ENCODE data around the gene CDV3.

CDV3 gene

DNA sequence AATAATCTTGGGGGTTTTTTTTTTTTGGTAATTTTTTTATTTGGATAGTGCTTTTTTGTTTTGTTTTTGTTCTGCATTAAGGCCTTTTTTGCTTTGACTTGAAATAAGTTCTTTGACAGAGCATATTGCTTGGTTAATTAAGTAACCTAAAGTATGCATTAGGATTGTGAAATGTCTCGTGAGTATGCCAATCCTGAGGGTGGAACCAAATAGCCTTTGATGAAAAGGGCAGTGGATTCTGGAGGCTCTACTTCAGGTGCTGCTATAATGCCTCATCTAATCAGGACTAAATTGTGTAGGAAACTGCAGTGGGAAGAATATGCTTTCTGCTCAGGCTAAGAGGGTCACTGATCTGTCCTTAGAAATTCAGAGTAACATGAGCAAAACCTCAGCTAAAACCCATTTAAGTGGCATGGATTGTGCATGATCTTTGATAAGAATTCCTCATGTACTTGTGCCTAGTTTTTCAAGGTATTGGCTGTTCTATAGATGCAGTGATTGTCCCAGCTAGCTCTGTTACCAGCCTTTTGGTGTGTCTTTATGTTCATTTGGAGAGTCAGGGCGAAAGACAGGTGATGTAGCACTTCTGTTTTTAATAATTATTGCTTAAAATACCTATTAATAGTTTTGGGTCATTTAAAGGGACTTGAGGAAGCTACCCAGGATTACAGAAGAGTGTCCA is 15.4 kb downstream of the CDV3 start:
- Histone ChIP-seq H3K9ac (no peak overlapping the region), H3K4me3 (ENCODE audit: low read depth, low read length) (no peak overlapping the region), H3K4me1 (peaks cover 18% of the 10 kb centered on the region), H3K36me3 (ENCODE audit: control insufficient read depth, insufficient read depth, low read length) (no peaks in the 10 kb centered on the region), H3K27ac (peak overlapping the region; percentile 17), H2AFZ (no peak overlapping the region), H3K79me2 (no peaks in the 10 kb centered on the region), H3K27me3 (ENCODE audit: control insufficient read depth, insufficient read depth, low read length) (no peaks in the 10 kb centered on the region), H3K9me3 (ENCODE audit: control insufficient read depth, low read length) (no peaks in the 10 kb centered on the region), H3K4me2 (ENCODE audit: low read length) (no peak overlapping the region)
- TF ChIP-seq, protein P1, sequence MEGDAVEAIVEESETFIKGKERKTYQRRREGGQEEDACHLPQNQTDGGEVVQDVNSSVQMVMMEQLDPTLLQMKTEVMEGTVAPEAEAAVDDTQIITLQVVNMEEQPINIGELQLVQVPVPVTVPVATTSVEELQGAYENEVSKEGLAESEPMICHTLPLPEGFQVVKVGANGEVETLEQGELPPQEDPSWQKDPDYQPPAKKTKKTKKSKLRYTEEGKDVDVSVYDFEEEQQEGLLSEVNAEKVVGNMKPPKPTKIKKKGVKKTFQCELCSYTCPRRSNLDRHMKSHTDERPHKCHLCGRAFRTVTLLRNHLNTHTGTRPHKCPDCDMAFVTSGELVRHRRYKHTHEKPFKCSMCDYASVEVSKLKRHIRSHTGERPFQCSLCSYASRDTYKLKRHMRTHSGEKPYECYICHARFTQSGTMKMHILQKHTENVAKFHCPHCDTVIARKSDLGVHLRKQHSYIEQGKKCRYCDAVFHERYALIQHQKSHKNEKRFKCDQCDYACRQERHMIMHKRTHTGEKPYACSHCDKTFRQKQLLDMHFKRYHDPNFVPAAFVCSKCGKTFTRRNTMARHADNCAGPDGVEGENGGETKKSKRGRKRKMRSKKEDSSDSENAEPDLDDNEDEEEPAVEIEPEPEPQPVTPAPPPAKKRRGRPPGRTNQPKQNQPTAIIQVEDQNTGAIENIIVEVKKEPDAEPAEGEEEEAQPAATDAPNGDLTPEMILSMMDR (IDR thresholded peaks at IDR 0.05): no peak

- no peaks in the 10 kb centered on the region for H3K9me3 ChIP-seq (ENCODE audit: control insufficient read depth, low read length)
- no peak overlapping the region for H3K9ac ChIP-seq
- H3K4me2 ChIP-seq (ENCODE audit: low read length): no peak overlapping the region
- peak overlapping the region; percentile 17 for H3K27ac ChIP-seq
- H3K4me1 ChIP-seq: peaks cover 18% of the 10 kb centered on the region
- no peak overlapping the region for H3K4me3 ChIP-seq (ENCODE audit: low read depth, low read length)
- no peaks in the 10 kb centered on the region for H3K79me2 ChIP-seq
- H2AFZ ChIP-seq: no peak overlapping the region
- no peaks in the 10 kb centered on the region for H3K27me3 ChIP-seq (ENCODE audit: control insufficient read depth, insufficient read depth, low read length)
- H3K36me3 ChIP-seq (ENCODE audit: control insufficient read depth, insufficient read depth, low read length): no peaks in the 10 kb centered on the region
- TF ChIP-seq, protein P1 (IDR thresholded peaks at IDR 0.05): no peak
Measured at GRCh38 chr3:133589503-133589902, 16.0 kb downstream of the CDV3 start.

- Histone ChIP-seq H3K79me2 (no peaks in the 10 kb centered on the region), H3K9me3 (ENCODE audit: control insufficient read depth, low read length) (no peaks in the 10 kb centered on the region), H2AFZ (no peak overlapping the region), H3K4me3 (ENCODE audit: low read depth, low read length) (no peak overlapping the region), H3K36me3 (ENCODE audit: control insufficient read depth, insufficient read depth, low read length) (no peaks in the 10 kb centered on the region), H3K4me1 (peaks cover 18% of the 10 kb centered on the region), H3K9ac (no peak overlapping the region), H3K4me2 (ENCODE audit: low read length) (no peak overlapping the region), H3K27ac (no peak overlapping the region), H3K27me3 (ENCODE audit: control insufficient read depth, insufficient read depth, low read length) (no peaks in the 10 kb centered on the region)
- TF ChIP-seq, protein P1 (IDR thresholded peaks at IDR 0.05): no peak
Measured at GRCh38 chr3:133591271-133591742, 17.8 kb downstream of the CDV3 start.

DNA sequence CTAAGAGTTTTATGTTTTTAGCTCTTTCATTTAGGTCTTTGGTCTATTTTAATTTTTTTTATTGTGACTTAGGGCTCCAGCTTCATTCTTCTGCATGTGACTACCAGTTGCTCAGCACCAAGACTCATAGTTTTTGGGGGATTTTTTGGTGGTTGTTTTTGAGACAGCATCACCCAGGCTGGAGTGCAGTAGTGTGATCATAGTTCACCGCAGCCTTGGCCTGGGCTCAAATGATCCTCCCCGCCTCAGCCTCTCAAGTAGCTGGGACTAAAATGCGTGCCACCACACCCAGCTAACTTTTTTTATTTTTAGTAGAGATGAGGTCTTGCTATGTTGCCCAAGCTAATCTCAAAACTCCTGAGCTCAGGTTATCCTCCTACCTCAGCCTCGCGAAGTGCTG is 19.4 kb downstream of the CDV3 start:
- Histone ChIP-seq H3K36me3 (ENCODE audit: control insufficient read depth, insufficient read depth, low read length) (no peaks in the 10 kb centered on the region), H3K79me2 (no peaks in the 10 kb centered on the region), H2AFZ (no peak overlapping the region), H3K27me3 (ENCODE audit: control insufficient read depth, insufficient read depth, low read length) (no peaks in the 10 kb centered on the region), H3K4me2 (ENCODE audit: low read length) (no peak overlapping the region), H3K9me3 (ENCODE audit: control insufficient read depth, low read length) (no peaks in the 10 kb centered on the region), H3K9ac (no peak overlapping the region), H3K4me3 (ENCODE audit: low read depth, low read length) (no peak overlapping the region), H3K4me1 (peaks cover 10% of the 10 kb centered on the region), H3K27ac (no peak overlapping the region)
- TF ChIP-seq, protein P1 (IDR thresholded peaks at IDR 0.05): no peak

DNA sequence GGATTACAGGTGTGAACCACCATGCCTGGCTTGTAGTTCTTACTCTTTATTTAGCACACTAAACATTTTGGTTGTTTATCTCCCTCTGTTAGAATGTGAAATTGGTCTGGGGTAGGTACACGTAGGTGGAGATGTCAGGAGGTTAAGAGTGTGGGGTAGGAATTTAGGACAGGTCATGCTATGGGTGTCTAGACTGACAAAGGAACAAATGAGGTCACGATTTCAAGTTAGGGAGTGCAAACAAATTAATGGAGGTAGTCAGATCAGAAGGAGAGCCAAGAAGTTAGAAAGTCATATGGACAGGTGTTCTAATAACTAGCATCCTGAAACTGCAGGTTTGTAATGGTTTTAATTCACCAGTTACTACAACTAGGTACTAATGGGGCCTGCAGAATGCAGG is 19.8 kb downstream of the CDV3 start:
- Histone ChIP-seq H2AFZ (no peak overlapping the region), H3K4me2 (ENCODE audit: low read length) (no peak overlapping the region), H3K4me1 (peaks cover 7% of the 10 kb centered on the region), H3K9ac (no peak overlapping the region), H3K79me2 (no peaks in the 10 kb centered on the region), H3K4me3 (ENCODE audit: low read depth, low read length) (no peak overlapping the region), H3K9me3 (ENCODE audit: control insufficient read depth, low read length) (no peaks in the 10 kb centered on the region), H3K27me3 (ENCODE audit: control insufficient read depth, insufficient read depth, low read length) (no peaks in the 10 kb centered on the region), H3K27ac (no peak overlapping the region), H3K36me3 (ENCODE audit: control insufficient read depth, insufficient read depth, low read length) (no peaks in the 10 kb centered on the region)
- TF ChIP-seq, protein P1 (IDR thresholded peaks at IDR 0.05): no peak

Data from parathyroid adenoma (tissue), 2 donors.